RWPE1 (cell line): ENCODE measurements around the gene BST2.

Experiments used
- CTCF ChIA-PET: fragments of 350-600 bp; sonication (Branson Sonifier 250); formaldehyde crosslinking; extraction: SDS; loops from one replicate; lab custom pipeline; 2021; lab: Yijun Ruan, JAX
- POLR2A ChIA-PET: fragments of 400-600 bp; formaldehyde crosslinking; extraction: SDS; loops from one replicate; lab custom pipeline; 2020; ENCODE audit warnings: antibody characterized with exemption; ENCODE audit not compliant: low non-redundant PET; lab: Yijun Ruan, JAX
- DNase-seq: peaks from one replicate; pipeline ENCODE4 v3.0.0; 2012; ENCODE audit warnings: low spot score
- H3K27ac ChIP-seq: fragments of 450-650 bp; 2 replicates; pipeline ENCODE4 v1.5.1; 2017
- TF ChIP-seq, protein P1 (sequence below): fragments of 450-650 bp; conservative IDR thresholded peaks from 2 replicates; pipeline ENCODE4 v1.5.1; 2017; ENCODE audit warnings: low read depth, mild to moderate bottlenecking

The BST2 gene

DNA sequence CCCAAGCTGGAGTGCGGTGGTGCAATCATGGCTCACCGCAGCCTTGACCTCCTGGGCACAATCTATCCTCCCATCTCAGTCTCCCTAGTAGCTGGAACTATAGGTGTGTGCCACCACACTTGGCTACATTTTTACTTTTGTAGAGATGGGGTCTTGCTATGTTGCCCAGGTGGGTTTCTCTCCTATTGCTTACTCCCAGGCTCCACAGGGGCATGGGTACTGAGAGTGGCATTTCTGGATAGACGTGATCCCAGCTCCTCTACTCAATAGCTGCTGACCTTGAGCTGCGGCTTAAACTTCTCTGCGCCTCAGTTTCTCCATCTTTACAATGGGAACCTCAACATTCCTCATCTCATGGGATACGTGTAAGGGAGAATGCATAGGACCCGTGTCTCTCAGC lies 26.0 kb upstream of the BST2 start:
- H3K27ac ChIP-seq, result no peak overlapping the region
- TF ChIP-seq, protein P1, sequence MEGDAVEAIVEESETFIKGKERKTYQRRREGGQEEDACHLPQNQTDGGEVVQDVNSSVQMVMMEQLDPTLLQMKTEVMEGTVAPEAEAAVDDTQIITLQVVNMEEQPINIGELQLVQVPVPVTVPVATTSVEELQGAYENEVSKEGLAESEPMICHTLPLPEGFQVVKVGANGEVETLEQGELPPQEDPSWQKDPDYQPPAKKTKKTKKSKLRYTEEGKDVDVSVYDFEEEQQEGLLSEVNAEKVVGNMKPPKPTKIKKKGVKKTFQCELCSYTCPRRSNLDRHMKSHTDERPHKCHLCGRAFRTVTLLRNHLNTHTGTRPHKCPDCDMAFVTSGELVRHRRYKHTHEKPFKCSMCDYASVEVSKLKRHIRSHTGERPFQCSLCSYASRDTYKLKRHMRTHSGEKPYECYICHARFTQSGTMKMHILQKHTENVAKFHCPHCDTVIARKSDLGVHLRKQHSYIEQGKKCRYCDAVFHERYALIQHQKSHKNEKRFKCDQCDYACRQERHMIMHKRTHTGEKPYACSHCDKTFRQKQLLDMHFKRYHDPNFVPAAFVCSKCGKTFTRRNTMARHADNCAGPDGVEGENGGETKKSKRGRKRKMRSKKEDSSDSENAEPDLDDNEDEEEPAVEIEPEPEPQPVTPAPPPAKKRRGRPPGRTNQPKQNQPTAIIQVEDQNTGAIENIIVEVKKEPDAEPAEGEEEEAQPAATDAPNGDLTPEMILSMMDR, result no peak
- ChIA-PET CTCF (no interaction called here), POLR2A (no interaction called here)
- DNase-seq, result no peak

DNA sequence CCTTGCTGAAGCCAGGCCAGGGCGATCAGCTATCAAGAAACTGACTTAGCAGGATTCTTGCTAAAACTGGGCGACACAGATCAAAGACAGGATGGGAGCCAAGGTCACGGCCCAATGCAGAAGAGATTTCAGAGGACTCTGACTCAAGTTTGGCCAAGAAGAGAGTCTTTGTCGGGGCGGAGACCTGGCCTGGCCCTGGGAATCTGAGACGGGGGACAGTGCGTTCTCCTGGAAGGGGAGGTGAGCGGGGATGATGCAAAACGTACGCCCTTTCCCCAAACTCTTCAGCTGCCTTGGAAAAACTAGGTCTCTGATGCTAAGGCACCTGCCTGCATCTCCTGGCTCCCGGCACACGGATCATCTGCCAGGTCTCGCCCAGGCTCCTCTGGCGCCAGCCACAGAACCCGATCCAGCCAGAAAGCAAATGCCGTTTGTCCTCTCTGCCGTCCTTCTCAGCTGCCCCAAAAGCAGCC lies 24.2 kb upstream of the BST2 start:
- CTCF ChIA-PET, result interaction anchor here (0.5 to 1.7 kb wide), 5 partner anchors 10 to 67 kb away, joined by 3 to 9 read pairs (median 5); partner anchors contain the start of gene MVB12A
- TF ChIP-seq, protein P1, result no peak
- peak overlapping the region; percentile 21 for H3K27ac ChIP-seq
- DNase-seq, result no peak
- POLR2A ChIA-PET, result interaction anchor here (0.6 kb wide), 1 partner anchor 21 kb away, joined by 3 read pairs; no protein-coding TSS in a partner anchor

DNA sequence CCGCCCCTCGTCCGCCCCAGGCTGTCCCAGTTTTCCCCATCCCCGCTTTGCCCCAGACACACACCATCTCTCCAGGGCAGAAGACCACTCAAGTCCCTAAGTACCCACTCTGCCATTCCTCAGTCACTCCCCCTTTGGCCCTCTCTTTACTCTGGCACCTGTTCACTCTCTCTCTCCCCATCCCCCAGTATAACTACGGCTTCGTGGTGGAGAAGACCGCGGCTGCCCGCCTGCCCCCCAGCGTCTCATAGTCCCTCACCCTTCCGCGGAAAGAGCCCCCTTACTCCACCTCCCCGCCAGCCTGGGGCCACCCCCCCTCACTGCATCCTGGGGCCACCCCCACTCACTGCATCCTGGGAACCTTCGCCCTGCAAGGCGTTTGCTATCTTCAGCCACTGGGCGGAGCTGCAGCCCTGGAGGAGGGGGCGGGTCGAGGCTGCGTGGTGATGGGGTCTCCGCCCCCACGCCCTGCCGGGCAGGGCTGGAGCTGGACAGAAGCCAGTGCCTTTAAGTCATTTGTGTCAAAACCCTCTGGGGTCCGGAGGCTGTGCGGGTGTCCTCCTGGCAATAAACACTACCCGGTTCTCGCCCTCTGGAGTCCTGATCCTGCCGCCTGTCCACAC lies 19.4 kb upstream of the BST2 start:
- no peak for DNase-seq
- TF ChIP-seq, protein P1, result peak; percentile 58
- POLR2A ChIA-PET, result no interaction called here
- H3K27ac ChIP-seq, result peak overlapping the region; percentile 28
- CTCF ChIA-PET, result interaction anchor here (0.5 to 1.5 kb wide), 3 partner anchors 19 to 89 kb away, joined by 3 to 4 read pairs (median 4); no protein-coding TSS in a partner anchor

DNA sequence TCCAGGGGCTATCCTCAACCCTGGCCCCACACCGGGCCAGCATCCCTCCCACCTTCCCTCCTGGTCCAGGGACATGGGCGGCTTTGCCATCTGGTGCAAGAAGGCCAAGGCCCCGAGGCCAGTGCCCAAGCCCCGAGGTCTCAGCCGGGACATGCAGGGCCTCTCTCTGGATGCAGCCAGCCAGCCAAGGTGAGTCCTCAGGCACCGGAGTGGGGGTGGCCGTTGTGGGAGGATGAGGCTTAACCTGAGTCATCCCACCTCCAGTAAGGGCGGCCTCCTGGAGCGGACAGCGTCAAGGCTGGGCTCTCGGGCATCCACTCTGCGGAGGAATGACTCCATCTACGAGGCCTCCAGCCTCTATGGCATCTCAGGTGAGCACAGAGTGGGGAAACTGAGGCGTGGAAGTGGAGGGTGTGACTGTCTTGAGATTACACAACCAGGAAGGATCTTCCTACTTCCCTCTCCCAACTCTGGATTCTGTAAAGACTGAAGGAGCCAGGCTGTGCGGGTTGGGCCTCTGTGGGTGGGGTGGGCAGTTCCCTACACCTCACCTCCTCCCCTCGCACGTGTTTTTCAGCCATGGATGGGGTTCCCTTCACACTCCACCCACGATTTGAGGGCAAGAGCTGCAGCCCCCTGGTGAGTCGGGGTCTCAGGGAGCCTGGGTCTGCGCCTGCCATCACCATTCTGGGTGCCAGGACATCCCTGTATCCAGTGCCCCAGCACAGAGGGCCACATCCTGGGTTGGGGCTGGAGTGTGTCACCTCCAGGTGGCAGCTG lies 18.2 kb upstream of the BST2 start:
- no peak for DNase-seq
- POLR2A ChIA-PET, result interaction anchor here (0.6 kb wide), 1 partner anchor 118 kb away, joined by 4 read pairs; no protein-coding TSS in a partner anchor
- H3K27ac ChIP-seq, result peak overlapping the region; percentile 16; the same call in 1 of the 2 replicates
- TF ChIP-seq, protein P1, result no peak
- CTCF ChIA-PET, result interaction anchor here (0.7 to 1.5 kb wide), 2 partner anchors 35 to 167 kb away, joined by 3 to 4 read pairs; no protein-coding TSS in a partner anchor

DNA sequence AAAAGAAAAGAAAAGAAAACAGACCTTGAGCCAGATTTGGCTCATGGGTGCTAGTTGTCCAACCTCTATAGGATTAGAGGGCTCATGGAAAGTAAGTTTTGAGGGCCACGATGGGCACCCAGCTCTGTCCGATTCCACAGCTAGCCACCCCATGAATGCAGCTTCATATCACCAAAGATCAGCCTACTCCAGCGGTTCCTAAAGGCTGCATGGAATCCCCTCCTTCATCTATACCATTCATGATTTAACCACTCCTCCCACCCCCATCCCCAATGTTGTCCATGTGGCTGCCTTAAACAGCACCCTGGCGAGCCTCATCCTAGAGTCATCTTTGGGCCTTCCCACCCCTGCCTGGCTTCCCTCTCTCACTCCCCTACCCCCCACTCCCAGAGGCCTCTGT lies 16.5 kb upstream of the BST2 start:
- TF ChIP-seq, protein P1, result no peak
- DNase-seq, result no peak
- H3K27ac ChIP-seq, result peak overlapping the region; percentile 87
- ChIA-PET POLR2A (no interaction called here), CTCF (no interaction called here)

DNA sequence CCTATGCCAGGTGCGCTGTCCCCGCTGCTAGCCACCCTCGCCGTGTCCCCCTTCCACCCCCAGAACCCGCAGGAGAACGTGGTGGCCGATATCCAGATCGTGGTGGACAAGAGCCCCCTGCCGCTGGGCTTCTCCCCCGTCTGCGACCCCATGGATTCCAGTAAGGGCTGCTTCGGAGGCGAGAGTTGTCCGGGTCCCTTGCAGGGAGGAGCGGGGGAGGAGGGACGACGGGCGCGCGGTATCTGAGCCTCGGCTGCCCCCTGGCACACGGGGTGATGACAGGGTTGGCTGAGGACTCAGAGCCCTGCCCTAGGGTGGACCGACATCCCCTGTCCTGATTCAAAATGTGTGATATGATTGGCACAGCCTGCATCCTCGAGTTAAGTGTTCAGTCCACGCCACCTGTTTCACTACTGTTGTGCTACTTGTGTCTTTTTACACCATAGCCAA lies 15.1 kb upstream of the BST2 start:
- peak; percentile 67 for DNase-seq
- POLR2A ChIA-PET, result interaction anchor here (0.7 kb wide), 1 partner anchor 157 kb away, joined by 6 read pairs; no protein-coding TSS in a partner anchor
- CTCF ChIA-PET, result interaction anchor here (1.2 kb wide), 1 partner anchor 9 kb away, joined by 5 read pairs; no protein-coding TSS in a partner anchor
- TF ChIP-seq, protein P1, result no peak; the same call in 1 of the 2 replicates
- peak overlapping the region; percentile 87 for H3K27ac ChIP-seq
